Measurements from ENCODE around the gene HOXA9.

DNA sequence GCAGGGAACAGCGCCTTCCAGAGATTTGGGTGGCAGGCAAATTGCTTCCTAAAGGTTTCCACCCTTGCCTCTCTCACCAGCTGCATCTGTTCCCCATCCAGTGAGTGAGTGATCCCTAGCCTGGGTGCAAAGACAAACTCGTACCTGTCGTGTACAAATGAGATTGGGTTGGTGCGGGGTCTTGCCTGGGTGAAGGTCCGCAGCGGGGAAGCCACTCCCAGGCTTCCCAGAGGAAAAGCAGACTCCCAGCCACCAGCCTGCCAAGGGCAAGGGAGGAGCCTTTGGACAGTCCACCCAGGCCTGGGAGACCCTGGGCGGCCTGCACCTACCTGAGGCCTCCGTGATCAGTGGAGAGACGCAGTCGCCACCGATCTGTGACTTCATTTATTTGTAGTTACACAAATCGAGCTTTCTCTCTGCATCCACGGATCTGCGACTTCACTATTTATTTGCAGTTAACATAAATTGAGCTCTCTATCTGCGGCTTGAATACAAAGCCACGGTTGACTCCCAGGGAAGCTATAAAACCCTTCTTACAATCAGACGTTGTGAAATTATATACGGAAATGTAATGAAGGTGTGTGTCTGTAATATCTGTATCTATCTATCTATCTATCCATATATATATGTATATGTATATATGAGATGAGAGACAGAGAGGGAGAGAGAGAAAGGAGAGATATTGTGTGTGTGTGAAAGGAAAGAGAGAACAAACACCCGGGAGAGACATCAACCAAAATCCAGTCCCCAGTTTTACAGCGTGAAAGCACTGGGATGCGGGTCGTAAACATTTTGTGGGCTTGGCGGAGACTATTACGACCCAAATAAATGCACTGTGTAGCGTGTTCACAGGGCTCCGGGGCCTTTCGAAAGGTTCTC, 5.8 kb downstream of the HOXA9 start:
- TF ChIP-seq, protein P1, sequence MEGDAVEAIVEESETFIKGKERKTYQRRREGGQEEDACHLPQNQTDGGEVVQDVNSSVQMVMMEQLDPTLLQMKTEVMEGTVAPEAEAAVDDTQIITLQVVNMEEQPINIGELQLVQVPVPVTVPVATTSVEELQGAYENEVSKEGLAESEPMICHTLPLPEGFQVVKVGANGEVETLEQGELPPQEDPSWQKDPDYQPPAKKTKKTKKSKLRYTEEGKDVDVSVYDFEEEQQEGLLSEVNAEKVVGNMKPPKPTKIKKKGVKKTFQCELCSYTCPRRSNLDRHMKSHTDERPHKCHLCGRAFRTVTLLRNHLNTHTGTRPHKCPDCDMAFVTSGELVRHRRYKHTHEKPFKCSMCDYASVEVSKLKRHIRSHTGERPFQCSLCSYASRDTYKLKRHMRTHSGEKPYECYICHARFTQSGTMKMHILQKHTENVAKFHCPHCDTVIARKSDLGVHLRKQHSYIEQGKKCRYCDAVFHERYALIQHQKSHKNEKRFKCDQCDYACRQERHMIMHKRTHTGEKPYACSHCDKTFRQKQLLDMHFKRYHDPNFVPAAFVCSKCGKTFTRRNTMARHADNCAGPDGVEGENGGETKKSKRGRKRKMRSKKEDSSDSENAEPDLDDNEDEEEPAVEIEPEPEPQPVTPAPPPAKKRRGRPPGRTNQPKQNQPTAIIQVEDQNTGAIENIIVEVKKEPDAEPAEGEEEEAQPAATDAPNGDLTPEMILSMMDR (IDR thresholded peaks at IDR 0.05; ENCODE audit: low read depth, low read length), result no peak
- no peak for TF ChIP-seq POLR2A (IDR thresholded peaks at IDR 0.05; ENCODE audit: extremely low read depth, insufficient read length)

All from NB4 (cell line).